GM21447 (cell line): ENCODE measurements around the gene DHRS12.
"Not testable (repeated sequence)": the region's sequence is repeated elsewhere in the genome, so short reads cannot be mapped to it uniquely, and the experiment has no call there.

ENCODE experiments used
- ATAC-seq: cut with Tn5 transposase; IDR thresholded peaks from one replicate; pipeline ENCODE4 v1.9.1; 2021; ENCODE audit not compliant: unreplicated experiment

Gene DHRS12

DNA sequence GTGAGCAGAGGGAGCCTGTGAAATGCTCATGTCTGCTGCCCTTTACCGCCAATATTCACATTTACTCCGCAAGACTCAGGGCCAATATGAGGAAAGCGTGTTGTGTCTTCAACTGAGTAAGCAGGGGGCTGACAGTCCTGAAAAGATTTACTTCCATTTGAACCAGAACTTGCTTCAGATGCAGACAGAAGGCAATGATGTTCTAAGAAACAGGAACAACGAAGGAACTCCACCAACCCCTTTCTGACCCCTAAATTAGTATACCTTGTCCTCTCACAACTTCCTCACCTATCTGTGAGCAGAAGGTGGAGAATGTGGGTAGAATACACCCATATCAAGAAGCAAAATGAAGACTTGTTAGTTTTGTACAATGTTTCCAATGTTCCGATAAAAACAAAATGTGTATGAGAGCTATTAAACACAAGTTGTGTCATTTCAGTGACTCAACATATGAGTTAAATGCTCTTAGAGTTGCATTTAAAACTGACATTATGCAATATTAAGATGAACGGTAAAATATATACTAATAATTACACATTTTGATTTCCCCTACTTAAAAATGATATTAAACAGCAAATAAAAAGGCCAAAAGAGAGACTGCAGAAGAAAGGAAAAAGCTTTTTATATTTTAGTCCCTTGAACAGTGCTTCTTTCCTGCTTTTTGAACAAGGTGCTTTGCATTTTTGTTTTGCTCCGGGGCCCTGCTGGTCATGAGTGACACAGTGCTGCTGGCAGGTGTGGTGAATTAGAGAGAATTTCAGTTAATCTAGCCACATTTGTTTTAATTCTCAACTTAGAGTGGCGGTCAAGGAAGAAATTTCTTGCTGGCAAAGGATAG is 25.0 kb upstream of the DHRS12 start:
- no peak for ATAC-seq

DNA sequence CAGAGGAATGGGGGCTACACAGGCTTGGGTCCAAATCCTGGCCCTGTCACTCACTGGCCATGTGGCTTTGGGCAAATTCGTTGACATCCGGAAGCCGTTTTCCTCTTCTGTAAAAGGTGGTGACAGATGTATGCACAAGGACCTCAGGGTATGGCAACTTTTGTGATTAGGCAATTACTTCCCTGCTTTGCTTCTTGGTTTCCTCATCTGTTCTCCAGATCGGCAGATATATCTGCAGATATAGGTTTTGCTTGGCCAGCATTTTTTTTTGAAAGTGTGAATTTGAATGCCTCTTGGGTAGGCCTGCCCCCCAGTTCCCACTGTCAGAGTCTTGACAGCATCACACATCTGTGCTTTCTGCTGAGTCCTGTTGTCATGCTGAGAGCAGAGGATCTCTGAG is 23.3 kb upstream of the DHRS12 start:
- no peak for ATAC-seq

- ATAC-seq: no peak
These were observed 22.6 kb upstream of the DHRS12 start for GRCh38 chr13:51826606-51827005.

DNA sequence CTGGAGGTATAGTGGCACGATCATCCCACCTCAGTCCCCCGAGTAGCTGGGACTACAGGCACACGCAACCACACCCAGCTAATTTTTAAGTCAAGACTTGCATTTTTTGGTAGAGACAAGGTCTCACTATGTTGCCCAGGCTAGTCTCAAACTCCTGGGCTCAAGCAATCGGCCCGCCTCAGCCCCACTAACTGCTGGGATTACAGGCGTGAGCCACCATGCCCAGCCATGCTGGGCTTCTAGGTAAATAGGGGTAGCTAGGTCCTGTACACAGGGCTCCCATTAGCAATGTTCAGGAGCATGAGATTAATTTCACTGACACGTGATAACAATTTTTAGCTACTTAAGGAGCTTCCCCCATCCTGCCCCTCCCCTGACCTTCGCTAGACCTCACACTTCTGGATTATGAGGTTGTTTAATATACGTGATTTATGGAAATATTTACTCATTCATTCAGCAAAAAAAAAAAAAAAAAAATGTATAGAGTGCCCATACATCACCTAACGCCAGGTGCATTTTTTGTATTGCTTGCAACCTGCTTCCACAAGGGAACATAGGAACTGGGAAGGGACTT is 21.8 kb upstream of the DHRS12 start:
- no peak for ATAC-seq

- ATAC-seq: no peak
These were observed 21.2 kb upstream of the DHRS12 start for GRCh38 chr13:51825165-51825592.

GRCh38 chr13:51824712-51825111 is 20.7 kb upstream of the DHRS12 start:
- ATAC-seq: not testable (repeated sequence)

- no peak for ATAC-seq
These were observed 19.9 kb upstream of the DHRS12 start for GRCh38 chr13:51823863-51824262.

DNA sequence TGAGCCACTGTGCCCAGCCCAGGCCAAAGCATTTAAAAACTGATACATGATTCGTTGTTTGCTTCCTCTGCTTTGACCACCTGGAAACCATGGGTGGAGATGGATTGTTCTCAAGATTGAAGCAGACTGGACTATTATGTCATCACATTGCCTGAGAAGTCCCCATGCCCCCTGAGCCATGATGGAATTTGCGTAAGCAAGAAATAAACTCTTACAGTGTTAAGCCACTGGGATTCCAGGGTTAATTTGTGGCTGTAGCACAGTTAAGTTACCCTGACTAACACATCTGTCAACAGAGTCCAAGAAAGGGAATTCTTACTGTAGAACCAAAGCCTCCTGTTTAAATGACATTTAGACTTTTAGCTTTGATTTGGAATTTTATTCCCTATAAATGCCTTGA is 19.4 kb upstream of the DHRS12 start:
- no peak for ATAC-seq

GRCh38 chr13:51822106-51822815 is 18.3 kb upstream of the DHRS12 start:
- ATAC-seq: no peak

DNA sequence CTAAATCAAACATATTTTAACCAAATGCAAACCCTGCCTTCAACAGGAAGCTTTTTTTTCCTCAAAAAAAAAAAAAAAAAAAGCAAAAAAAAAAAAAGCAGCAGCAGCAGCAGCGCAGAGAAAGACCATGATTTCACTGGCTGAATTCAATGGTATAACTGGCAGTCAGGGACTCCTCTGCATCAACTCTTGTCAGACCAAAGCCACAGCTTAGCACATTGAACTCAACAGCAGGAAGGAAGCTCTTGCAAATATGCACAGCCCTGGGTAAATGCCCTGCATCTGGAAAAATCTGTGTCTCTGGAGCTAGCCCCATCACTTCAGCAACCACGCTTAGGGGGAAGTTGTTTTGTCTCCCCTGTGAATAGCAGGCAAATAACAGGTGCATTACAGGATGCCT is 17.6 kb upstream of the DHRS12 start:
- ATAC-seq: no peak

DNA sequence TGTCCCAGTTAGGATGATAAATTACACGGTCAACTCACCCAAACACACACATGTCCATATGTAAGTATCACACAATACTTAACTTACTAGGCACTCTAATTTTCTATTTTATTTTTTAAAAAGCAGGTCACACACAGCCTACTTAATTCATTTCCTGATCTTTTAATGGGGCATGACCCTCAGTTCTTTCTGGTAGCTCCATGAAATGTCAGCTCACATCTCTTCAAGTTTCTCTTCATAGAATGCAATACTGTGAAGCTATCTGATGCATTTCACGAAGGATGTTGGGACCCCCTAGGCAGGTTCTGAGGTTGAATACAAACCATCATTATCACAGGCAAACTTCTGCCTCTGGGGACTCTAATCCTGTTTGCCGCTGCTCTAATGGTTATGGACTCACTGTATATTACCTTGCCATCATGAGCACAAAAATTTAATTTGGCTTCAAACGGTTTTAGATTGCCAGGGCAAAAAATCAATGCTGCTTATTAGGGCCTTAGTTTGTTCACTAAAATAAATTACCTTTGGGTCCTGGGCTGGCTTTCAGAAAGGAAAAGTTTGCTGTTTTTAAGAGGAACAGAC is 16.1 kb upstream of the DHRS12 start:
- ATAC-seq: no peak

DNA sequence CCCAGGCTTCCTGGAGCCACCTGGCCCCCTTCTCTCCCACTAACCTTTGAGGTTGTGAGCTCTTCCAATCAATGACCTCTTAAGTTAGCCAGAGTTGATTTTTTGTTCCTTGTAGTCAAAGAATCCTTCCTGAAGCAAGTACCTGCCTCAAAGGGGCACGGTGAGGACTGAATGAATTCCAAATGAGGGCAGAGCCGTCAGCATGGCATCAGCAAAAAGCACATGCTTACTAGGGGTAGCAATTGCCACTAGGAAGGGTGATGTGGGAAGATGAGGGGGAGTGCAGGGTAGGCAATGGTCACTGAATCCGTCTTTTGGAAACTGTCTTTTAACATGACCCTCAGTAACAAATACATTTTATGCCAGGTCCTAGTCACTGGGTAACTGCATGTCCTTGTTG is 15.6 kb upstream of the DHRS12 start:
- ATAC-seq: no peak

GRCh38 chr13:51818781-51819511 is 15.0 kb upstream of the DHRS12 start:
- no peak for ATAC-seq

GRCh38 chr13:51818276-51818675 is 14.3 kb upstream of the DHRS12 start:
- no peak for ATAC-seq

GRCh38 chr13:51817717-51818116 is 13.8 kb upstream of the DHRS12 start:
- no peak for ATAC-seq

- no peak for ATAC-seq
These were observed 12.8 kb upstream of the DHRS12 start for GRCh38 chr13:51816604-51817249.

- no peak for ATAC-seq
These were observed 11.9 kb upstream of the DHRS12 start for GRCh38 chr13:51815848-51816247.

GRCh38 chr13:51814825-51815650 is 11.1 kb upstream of the DHRS12 start:
- peak; percentile 71 for ATAC-seq

- ATAC-seq: no peak
These were observed 10.1 kb upstream of the DHRS12 start for GRCh38 chr13:51814071-51814470.
